HFFc6 (cell line): ENCODE results near the gene NDUFAF8. TPM values are rescaled to one million over a fixed set of nuclear protein-coding genes. Genes with fewer than 3 reads are reported as not detected.

Experiments used
- DNase-seq: peaks from one replicate; pipeline ENCODE4 v3.0.0-alpha.2; 2018
- H3K27ac Mint-ChIP-seq: 2 replicates; pipeline ENCODE4 v1.8.0; 2020; ENCODE audit warnings: mild to moderate bottlenecking, mixed read lengths
- H3K27me3 Mint-ChIP-seq: 2 replicates; pipeline ENCODE4 v1.8.0; 2021; ENCODE audit warnings: mild to moderate bottlenecking, moderate library complexity, mixed read lengths; ENCODE audit not compliant: insufficient read depth
- H3K36me3 Mint-ChIP-seq: 2 replicates; pipeline ENCODE4 v1.8.0; 2021; ENCODE audit warnings: low read depth, mixed read lengths
- H3K4me1 Mint-ChIP-seq: 2 replicates; pipeline ENCODE4 v1.8.0; 2020; ENCODE audit warnings: low read depth, mixed read lengths
- H3K4me3 Mint-ChIP-seq: 2 replicates; pipeline ENCODE4 v1.8.0; 2020; ENCODE audit warnings: mild to moderate bottlenecking, moderate library complexity, mixed read lengths
- H3K9me3 Mint-ChIP-seq: 2 replicates; pipeline ENCODE4 v1.8.0; 2020; ENCODE audit warnings: mild to moderate bottlenecking, mixed read lengths
- CTCF ChIP-seq: fragments of 200-600 bp; sonication (generic); IDR thresholded peaks from 2 replicates; pipeline ENCODE4 v1.5.0; 2021; ENCODE audit warnings: antibody characterized with exemption, mild to moderate bottlenecking
- total RNA-seq, 6 experiments: library from RNA; stranded (reverse); fragmentation: NEBNext Ultra II Directional; extraction: Animal tissue kit (Norgen Biotek cat#: 25700); gene quantifications; 2 replicates in 1 of 6; 3 replicates in 5 of 6; pipeline ENCODE4 v1.2.3, GENCODE V29; 2021

NDUFAF8 gene
- total RNA-seq, 6 experiments from 2014 or later: 67.0 to 103 (median 87.9) TPM

GRCh38 chr17:81235822-81236740 lies 3.0 kb upstream of the NDUFAF8 start:
- Mint-ChIP-seq H3K27me3 (no peaks in the 10 kb centered on the region; the same call in 1 of the 2 replicates), H3K36me3 (peaks cover 5% of the 10 kb centered on the region), H3K27ac (no peak overlapping the region), H3K4me1 (peaks cover 16% of the 10 kb centered on the region), H3K9me3 (no peaks in the 10 kb centered on the region), H3K4me3 (no peak overlapping the region)
- TF ChIP-seq CTCF: no peak
- no peak for DNase-seq

DNA sequence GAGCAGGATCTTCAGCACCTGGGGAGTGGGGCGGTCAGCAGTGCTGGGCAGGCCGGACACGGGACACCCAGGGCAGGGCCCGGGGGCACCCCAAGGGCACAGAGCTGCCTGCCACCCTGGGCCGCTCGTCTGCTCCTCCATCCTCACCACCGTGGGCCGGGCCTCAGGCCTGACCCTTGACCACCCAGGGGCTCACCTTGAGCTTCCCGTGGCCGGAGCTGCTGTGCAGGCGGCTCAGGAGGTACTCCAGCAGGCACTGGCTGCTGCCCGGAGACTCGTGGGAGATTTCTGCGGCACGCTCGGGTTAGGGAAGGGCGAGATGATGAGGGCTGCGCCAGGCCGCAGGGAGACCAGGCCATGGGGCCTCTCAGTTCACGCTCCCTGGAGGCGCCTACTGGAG lies 2.3 kb upstream of the NDUFAF8 start:
- Mint-ChIP-seq H3K4me1 (peaks cover 21% of the 10 kb centered on the region), H3K27ac (no peak overlapping the region), H3K27me3 (peaks cover 1% of the 10 kb centered on the region), H3K4me3 (no peak overlapping the region), H3K36me3 (peaks cover 4% of the 10 kb centered on the region; the same call in 1 of the 2 replicates), H3K9me3 (no peaks in the 10 kb centered on the region)
- no peak for TF ChIP-seq CTCF
- DNase-seq: no peak

- Mint-ChIP-seq H3K9me3 (no peaks in the 10 kb centered on the region), H3K36me3 (peaks cover 4% of the 10 kb centered on the region; the same call in 1 of the 2 replicates), H3K4me3 (peak overlapping the region; percentile 88), H3K27ac (peak overlapping the region; percentile 31; the same call in 1 of the 2 replicates), H3K27me3 (peaks cover 5% of the 10 kb centered on the region), H3K4me1 (peaks cover 27% of the 10 kb centered on the region)
- no peak for DNase-seq
- TF ChIP-seq CTCF: no peak
These were observed 1.3 kb upstream of the NDUFAF8 start for GRCh38 chr17:81237591-81238489.

DNA sequence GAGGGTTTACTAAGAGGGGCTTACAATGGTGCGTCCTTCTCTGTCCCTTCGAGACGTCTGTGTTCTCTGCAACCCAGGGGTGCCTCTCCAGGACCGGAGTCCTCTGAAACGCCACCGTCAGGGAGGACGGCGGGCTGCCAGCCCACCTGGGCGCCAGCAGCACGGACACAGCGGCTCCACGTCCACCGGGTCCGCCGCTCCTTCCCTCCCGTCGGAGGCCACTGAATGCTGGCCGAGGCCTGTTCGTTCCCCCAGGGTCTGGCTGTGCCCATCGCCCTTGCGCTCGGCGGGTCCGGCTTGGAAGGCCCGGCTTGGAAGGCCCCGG lies 666 bp upstream of the NDUFAF8 start:
- no peak for DNase-seq
- H3K27ac Mint-ChIP-seq: no peak overlapping the region
- H3K4me3 Mint-ChIP-seq: peak overlapping the region; percentile 88
- H3K9me3 Mint-ChIP-seq: no peaks in the 10 kb centered on the region
- TF ChIP-seq CTCF: no peak
- H3K27me3 Mint-ChIP-seq: peaks cover 5% of the 10 kb centered on the region
- H3K36me3 Mint-ChIP-seq: peaks cover 4% of the 10 kb centered on the region; the same call in 1 of the 2 replicates
- H3K4me1 Mint-ChIP-seq: peaks cover 27% of the 10 kb centered on the region

GRCh38 chr17:81239714-81240555 lies 817 bp downstream of the NDUFAF8 start:
- DNase-seq: peak; percentile 19
- H3K36me3 Mint-ChIP-seq: peaks cover 4% of the 10 kb centered on the region; the same call in 1 of the 2 replicates
- peak overlapping the region; percentile 93 for H3K27ac Mint-ChIP-seq
- H3K4me3 Mint-ChIP-seq: peak overlapping the region; percentile 98
- peaks cover 6% of the 10 kb centered on the region for H3K27me3 Mint-ChIP-seq
- no peaks in the 10 kb centered on the region for H3K9me3 Mint-ChIP-seq
- TF ChIP-seq CTCF: no peak
- peaks cover 27% of the 10 kb centered on the region for H3K4me1 Mint-ChIP-seq
